ENCODE measurements around the gene APBA1. TPM values are rescaled to one million over a fixed set of nuclear protein-coding genes. Genes with fewer than 3 reads are reported as not detected.

APBA1 gene
- total and polyA plus RNA-seq, 4 donors = 0.95 to 8.1 (median 2.8) TPM

- peaks cover 0 to 7% (median 0%) of the 10 kb centered on the region in 5 donors for H3K4me1 ChIP-seq (ENCODE audit: control insufficient read depth in 5 of 5, insufficient read depth in 5 of 5, low read length in 5 of 5)
- DNase-seq (peak in 2 of 3 donors; percentile 15 to 16), ATAC-seq (ENCODE audit: insufficient read depth, low FRiP score) (no peak)
- H3K9me3 ChIP-seq (ENCODE audit: control insufficient read depth in 4 of 4, insufficient read depth in 3 of 4, low read length in 3 of 4) = no peaks in the 10 kb centered on the region
- no peak overlapping the region for H3K4me3 ChIP-seq
- WGBS, 2 donors = 46 to 67% methylated on average over 7 of the region's 7 CpGs
- TF ChIP-seq CTCF (IDR thresholded peaks at IDR 0.05; ENCODE audit: control extremely low read depth, extremely low read depth) = no peak
- no peak overlapping the region for H3K27ac ChIP-seq (ENCODE audit: low read depth in 1 of 2, low read length in 1 of 2)
- H3K36me3 ChIP-seq (ENCODE audit: control insufficient read depth in 4 of 4, insufficient read depth in 4 of 4, low read length in 4 of 4) = no peaks in the 10 kb centered on the region
- H3K27me3 ChIP-seq (ENCODE audit: control insufficient read depth in 3 of 3, insufficient read depth in 3 of 3, low read length in 2 of 3) = no peaks in the 10 kb centered on the region
- H3K9ac ChIP-seq (ENCODE audit: insufficient read depth in 1 of 2, low read length in 2 of 2) = no peak overlapping the region
These were observed 129.0 kb downstream of the APBA1 start for GRCh38 chr9:69542942-69543704.

GRCh38 chr9:69542058-69542457 lies 130.1 kb downstream of the APBA1 start:
- Histone ChIP-seq H3K27ac (ENCODE audit: low read depth in 1 of 2, low read length in 1 of 2) (no peak overlapping the region), H3K9me3 (ENCODE audit: control insufficient read depth in 4 of 4, insufficient read depth in 3 of 4, low read length in 3 of 4) (no peaks in the 10 kb centered on the region), H3K27me3 (ENCODE audit: control insufficient read depth in 3 of 3, insufficient read depth in 3 of 3, low read length in 2 of 3) (no peaks in the 10 kb centered on the region), H3K9ac (ENCODE audit: insufficient read depth in 1 of 2, low read length in 2 of 2) (no peak overlapping the region), H3K4me1 (ENCODE audit: control insufficient read depth in 5 of 5, insufficient read depth in 5 of 5, low read length in 5 of 5) (peaks cover 0 to 7% (median 0%) of the 10 kb centered on the region in 5 donors), H3K4me3 (no peak overlapping the region), H3K36me3 (ENCODE audit: control insufficient read depth in 4 of 4, insufficient read depth in 4 of 4, low read length in 4 of 4) (no peaks in the 10 kb centered on the region)
- no peak for ATAC-seq (ENCODE audit: insufficient read depth, low FRiP score)
- DNase-seq = no peak
- 96 to 97% methylated on average over 6 of the region's 6 CpGs for WGBS, 2 donors
- no peak for TF ChIP-seq CTCF (IDR thresholded peaks at IDR 0.05; ENCODE audit: control extremely low read depth, extremely low read depth)

- Histone ChIP-seq H3K4me3 (no peak overlapping the region), H3K27ac (ENCODE audit: low read depth in 1 of 2, low read length in 1 of 2) (no peak overlapping the region), H3K4me1 (ENCODE audit: control insufficient read depth in 5 of 5, insufficient read depth in 5 of 5, low read length in 5 of 5) (no peaks in the 10 kb centered on the region), H3K9ac (ENCODE audit: insufficient read depth in 1 of 2, low read length in 2 of 2) (no peak overlapping the region), H3K36me3 (ENCODE audit: control insufficient read depth in 4 of 4, insufficient read depth in 4 of 4, low read length in 4 of 4) (no peaks in the 10 kb centered on the region), H3K9me3 (ENCODE audit: control insufficient read depth in 4 of 4, insufficient read depth in 3 of 4, low read length in 3 of 4) (peaks cover 0 to 2% (median 0%) of the 10 kb centered on the region in 4 donors), H3K27me3 (ENCODE audit: control insufficient read depth in 3 of 3, insufficient read depth in 3 of 3, low read length in 2 of 3) (no peaks in the 10 kb centered on the region)
- 98 to 100% methylated on average over 1 of the region's 1 CpG for WGBS, 2 donors
- DNase-seq (no peak), ATAC-seq (ENCODE audit: insufficient read depth, low FRiP score) (no peak)
- TF ChIP-seq CTCF (IDR thresholded peaks at IDR 0.05; ENCODE audit: control extremely low read depth, extremely low read depth) = no peak
These were observed 136.3 kb downstream of the APBA1 start for GRCh38 chr9:69535911-69536310.
